ENCODE data around the gene FNDC3B. TPM values are rescaled to one million over a fixed set of nuclear protein-coding genes. Genes with fewer than 3 reads are reported as not detected.

The FNDC3B gene
- total RNA-seq, 2 experiments from 2014 or later = 11.6 to 12.2 TPM

DNA sequence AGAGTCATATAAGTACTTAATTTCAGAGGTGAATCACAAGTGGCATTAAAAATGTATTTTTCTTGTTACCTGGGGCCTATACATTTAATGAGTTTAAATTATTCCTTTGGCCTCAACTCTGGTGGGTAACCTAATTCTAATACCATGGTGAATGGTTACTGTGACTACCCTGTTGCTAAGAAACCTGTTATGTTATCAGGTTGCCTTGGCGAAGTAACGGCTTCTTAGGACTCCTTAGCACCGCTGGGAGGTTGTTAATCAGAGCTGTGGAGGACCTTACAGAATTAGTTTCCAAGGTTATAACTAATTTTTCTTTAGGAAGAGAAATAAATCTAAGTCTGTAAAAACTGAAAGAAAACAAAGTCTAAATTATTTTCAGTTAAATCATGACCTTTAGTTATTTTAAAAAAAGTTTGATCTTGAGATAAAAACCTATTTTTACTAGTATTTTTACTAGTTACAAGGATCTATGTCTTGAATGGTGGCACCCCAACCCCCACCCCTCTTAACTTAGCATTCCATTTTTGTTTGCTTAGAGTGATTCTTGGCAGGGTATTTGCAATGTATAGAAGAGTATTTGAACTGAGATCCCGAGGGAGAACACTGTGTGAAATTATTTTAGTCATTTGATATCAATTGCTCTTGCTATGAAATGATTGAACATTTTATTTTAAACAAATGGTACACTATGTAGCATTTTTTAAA is 155.5 kb downstream of the FNDC3B start:
- no peak overlapping the region for H3K4me3 Mint-ChIP-seq
- H3K36me3 Mint-ChIP-seq = peaks cover 16% of the 10 kb centered on the region
- H3K4me1 Mint-ChIP-seq = peaks cover 10% of the 10 kb centered on the region
- H3K9me3 Mint-ChIP-seq = no peaks in the 10 kb centered on the region
- no peaks in the 10 kb centered on the region for H3K27me3 Mint-ChIP-seq
- no peak overlapping the region for H3K27ac Mint-ChIP-seq
- no peak for DNase-seq

DNA sequence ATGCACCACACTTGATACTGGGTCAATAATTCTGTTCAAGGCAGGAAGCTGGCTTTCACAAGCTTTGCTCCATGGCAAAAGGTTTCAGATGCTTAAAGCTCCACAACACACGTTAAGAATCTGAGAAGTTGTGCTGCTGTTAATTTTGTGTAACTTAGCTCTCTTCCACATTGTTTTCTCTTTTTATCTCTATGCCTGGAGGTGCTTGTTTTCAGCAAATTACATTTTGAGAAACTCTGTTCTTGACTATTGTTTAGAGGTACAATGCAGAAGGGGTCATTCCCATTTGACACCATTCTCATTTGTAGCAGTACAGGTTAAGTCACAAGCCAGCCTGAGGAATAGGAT is 156.0 kb downstream of the FNDC3B start:
- Mint-ChIP-seq H3K4me1 (peaks cover 10% of the 10 kb centered on the region), H3K4me3 (no peak overlapping the region), H3K27me3 (no peaks in the 10 kb centered on the region), H3K27ac (no peak overlapping the region), H3K9me3 (no peaks in the 10 kb centered on the region), H3K36me3 (peaks cover 18% of the 10 kb centered on the region)
- DNase-seq = no peak

DNA sequence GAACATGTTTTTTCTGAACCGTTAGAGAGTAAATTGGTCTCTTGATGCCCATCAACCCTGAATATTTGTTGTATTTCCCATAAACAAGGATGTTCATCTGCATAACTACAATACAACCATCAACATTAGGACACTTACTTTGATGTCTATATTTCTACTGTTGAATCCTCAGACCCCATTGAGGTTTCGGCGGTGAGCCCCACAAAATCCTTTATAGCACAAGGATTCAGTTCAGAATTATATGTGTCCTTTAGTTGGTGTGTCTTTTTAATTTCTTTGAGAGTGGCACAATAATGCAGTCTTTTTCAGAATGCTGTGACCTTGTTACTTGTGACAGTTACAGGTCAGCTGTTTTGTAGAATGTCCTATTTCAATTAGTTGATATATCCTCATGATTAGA is 158.0 kb downstream of the FNDC3B start:
- DNase-seq = no peak
- Mint-ChIP-seq H3K27ac (no peak overlapping the region), H3K4me3 (no peak overlapping the region), H3K36me3 (peaks cover 26% of the 10 kb centered on the region), H3K4me1 (peaks cover 8% of the 10 kb centered on the region), H3K9me3 (no peaks in the 10 kb centered on the region), H3K27me3 (no peaks in the 10 kb centered on the region)

DNA sequence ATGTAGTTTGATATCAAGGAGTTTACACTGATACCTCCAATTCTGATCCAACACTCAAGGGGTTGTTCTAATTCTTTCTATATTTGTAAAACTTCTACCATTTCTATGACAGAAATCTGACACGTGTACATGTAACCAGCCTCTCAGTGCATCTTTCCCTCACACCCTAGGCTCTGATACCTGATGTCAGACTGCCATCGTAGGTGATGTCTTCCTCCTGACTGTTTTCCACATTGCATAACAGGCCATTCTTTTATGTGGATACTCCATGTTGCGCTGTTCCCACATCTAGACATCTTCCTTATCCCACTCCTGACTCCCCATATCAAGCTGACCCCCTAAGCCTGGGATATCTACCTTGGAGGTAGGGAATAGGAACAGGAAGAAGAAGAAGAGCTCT is 159.1 kb downstream of the FNDC3B start:
- peaks cover 2% of the 10 kb centered on the region for H3K9me3 Mint-ChIP-seq
- DNase-seq = no peak
- H3K36me3 Mint-ChIP-seq = peaks cover 34% of the 10 kb centered on the region
- no peak overlapping the region for H3K27ac Mint-ChIP-seq
- H3K27me3 Mint-ChIP-seq = no peaks in the 10 kb centered on the region
- peaks cover 6% of the 10 kb centered on the region for H3K4me1 Mint-ChIP-seq
- no peak overlapping the region for H3K4me3 Mint-ChIP-seq

DNA sequence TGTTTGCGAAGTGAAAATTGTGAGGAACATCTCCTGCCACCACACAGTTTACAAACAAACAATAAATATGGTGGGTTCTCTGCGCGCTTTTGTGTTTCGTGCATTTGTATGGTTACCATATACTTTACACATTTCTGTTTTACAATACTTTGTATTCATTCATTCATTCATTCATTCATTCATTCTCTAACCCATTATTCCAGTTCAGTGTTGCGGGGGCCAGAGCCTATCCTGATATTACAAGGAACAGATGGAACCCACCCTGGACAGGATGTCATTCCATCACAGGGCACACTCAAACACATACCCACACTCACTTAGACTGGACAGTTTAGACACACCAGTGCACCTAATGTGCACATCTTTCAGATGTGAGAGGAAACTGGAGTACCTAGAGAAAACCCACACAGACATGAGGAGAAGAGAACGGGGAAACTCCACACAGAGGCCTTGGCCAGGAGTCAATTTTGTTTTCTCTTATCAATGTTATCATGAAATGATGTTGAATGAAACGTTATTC is 160.5 kb downstream of the FNDC3B start:
- no peak for DNase-seq
- peaks cover 42% of the 10 kb centered on the region for H3K36me3 Mint-ChIP-seq
- H3K27ac Mint-ChIP-seq = no peak overlapping the region
- no peak overlapping the region for H3K4me3 Mint-ChIP-seq
- H3K9me3 Mint-ChIP-seq = peaks cover 11% of the 10 kb centered on the region
- H3K27me3 Mint-ChIP-seq = no peaks in the 10 kb centered on the region
- H3K4me1 Mint-ChIP-seq = peaks cover 1% of the 10 kb centered on the region

DNA sequence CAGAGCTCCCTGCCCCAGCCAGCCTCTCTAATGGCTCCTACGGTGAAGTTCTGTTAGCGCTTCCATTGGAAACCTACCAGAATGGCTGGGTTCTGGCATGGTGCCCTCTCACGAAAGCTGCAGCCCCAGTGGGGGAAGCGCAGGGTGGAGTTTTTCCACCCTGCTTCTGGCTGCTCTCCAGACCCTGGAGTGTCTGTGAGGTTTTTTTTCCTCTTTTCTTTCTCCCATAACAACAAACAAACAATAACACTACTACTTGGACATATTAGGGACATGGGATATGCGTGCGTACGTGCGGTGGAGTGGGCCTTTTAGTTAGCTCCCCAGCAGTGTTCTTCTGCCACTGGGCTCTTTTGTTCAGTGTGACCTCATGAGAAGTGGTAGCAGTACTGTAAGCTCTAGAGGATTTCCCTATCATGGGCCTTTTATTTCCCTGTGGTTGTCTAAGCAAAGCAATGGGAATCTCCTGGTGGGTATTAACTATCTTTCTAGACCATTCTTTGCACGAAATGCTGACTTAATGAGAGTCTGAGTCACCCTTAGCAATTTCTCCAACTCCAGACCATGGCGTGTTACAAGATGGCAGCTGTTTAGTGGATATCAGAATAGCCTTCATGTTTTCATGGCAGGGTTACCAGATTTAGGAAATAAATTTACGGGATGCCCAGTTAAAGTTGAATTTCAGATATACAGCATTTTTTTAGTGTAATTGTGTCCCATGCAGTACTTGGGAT is 161.9 kb downstream of the FNDC3B start:
- H3K27me3 Mint-ChIP-seq = no peaks in the 10 kb centered on the region
- peaks cover 50% of the 10 kb centered on the region for H3K36me3 Mint-ChIP-seq
- no peak overlapping the region for H3K4me3 Mint-ChIP-seq
- peaks cover 16% of the 10 kb centered on the region for H3K9me3 Mint-ChIP-seq
- no peaks in the 10 kb centered on the region for H3K4me1 Mint-ChIP-seq
- no peak overlapping the region for H3K27ac Mint-ChIP-seq
- no peak for DNase-seq

DNA sequence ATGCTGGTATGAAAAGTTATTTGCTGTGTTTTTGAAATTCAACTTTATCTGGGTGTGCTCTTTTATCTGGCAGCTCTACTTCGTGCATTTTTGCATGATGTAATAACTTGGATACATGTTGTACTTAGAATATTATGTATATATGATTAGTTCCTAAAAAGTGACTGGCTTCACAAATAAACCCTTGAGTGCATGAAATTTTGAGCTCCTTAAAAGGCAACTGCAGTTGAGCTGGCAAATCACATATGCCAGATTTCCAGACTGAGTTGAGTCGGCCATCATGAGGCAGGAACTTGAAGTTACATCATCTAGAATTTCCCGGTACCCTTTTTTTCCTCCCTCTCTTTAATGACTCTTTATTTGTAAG is 162.5 kb downstream of the FNDC3B start:
- no peaks in the 10 kb centered on the region for H3K27me3 Mint-ChIP-seq
- no peak overlapping the region for H3K4me3 Mint-ChIP-seq
- no peaks in the 10 kb centered on the region for H3K4me1 Mint-ChIP-seq
- H3K36me3 Mint-ChIP-seq = peaks cover 51% of the 10 kb centered on the region
- peaks cover 17% of the 10 kb centered on the region for H3K9me3 Mint-ChIP-seq
- H3K27ac Mint-ChIP-seq = no peak overlapping the region
- no peak for DNase-seq

DNA sequence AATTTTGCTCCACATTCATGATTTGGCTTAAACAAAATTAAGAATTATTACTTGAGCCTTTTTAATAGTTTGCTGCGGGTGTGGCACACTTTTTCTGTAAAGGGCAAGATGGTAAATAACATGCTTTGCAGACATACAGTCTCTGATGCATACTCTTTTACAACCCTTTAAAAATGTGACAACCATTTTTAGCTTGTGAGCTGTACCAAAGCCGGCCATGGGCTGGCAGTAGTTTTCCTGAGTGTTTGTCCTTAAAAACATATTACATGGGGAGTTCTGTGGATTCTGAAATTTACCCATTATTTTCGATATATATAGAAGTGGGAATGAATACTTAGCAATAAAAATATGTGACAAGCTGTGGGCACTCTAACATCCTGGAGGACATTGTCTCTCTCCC is 163.4 kb downstream of the FNDC3B start:
- Mint-ChIP-seq H3K36me3 (peaks cover 51% of the 10 kb centered on the region), H3K27ac (no peak overlapping the region), H3K4me1 (no peaks in the 10 kb centered on the region), H3K27me3 (no peaks in the 10 kb centered on the region), H3K9me3 (peaks cover 18% of the 10 kb centered on the region), H3K4me3 (no peak overlapping the region)
- no peak for DNase-seq

DNA sequence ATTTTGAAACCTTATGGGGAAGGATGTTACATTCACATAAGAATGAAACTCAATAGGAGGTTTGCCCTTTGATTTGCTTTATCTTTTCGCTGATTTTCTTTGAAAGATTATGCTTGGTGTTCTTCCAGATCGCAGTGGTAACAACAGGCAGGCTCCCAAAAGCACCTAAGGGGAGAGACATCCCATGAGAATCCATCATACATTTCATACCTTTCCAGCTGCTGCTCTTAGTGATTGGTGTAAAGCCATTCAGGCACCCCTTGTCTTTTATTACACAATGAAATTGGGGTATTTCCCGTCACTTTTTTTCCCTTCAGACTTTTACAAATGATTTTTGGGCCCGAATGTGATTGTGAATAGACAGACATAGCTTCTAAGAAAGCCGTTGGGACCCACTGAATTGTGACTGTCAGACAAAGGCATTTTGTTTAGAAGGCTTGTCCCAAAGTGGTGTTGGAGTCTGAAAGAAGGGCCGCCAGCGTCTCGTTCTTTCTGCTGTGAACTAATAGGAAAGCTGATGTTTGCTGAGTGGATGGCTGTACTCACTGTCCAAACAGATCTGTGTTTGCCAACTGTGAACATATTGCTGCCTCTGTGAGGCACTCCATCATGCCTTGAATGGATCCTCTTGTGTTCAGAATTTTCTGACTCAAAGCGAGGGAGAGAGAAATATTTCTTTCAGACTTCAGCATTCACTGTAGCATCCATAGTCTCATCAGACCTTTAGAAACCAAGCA is 164.3 kb downstream of the FNDC3B start:
- no peaks in the 10 kb centered on the region for H3K4me1 Mint-ChIP-seq
- H3K9me3 Mint-ChIP-seq = peaks cover 18% of the 10 kb centered on the region
- H3K4me3 Mint-ChIP-seq = no peak overlapping the region
- H3K27me3 Mint-ChIP-seq = no peaks in the 10 kb centered on the region
- H3K27ac Mint-ChIP-seq = no peak overlapping the region
- H3K36me3 Mint-ChIP-seq = peaks cover 47% of the 10 kb centered on the region
- no peak for DNase-seq

DNA sequence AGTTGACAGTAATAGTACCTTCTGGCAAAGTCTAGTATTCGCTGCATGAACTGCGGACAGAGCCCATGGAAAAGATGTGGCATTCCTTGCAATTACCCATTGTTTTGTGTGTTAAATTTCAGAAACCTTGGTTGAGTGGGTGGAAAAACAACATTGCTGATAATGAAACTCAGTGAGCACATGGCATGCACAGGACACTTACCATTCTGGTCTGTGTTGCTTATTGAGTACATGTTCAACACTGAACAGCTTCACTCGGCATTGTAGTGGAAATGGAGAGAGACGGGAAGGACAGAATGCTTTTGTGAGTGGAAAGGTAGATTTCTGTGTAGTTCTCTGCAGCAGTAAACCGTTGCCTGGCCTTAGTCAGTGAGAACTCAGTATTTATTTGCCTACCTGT is 165.3 kb downstream of the FNDC3B start:
- no peak for DNase-seq
- H3K27me3 Mint-ChIP-seq = no peaks in the 10 kb centered on the region
- H3K36me3 Mint-ChIP-seq = peaks cover 43% of the 10 kb centered on the region
- H3K9me3 Mint-ChIP-seq = peaks cover 18% of the 10 kb centered on the region
- H3K27ac Mint-ChIP-seq = no peak overlapping the region
- H3K4me3 Mint-ChIP-seq = no peak overlapping the region
- H3K4me1 Mint-ChIP-seq = no peaks in the 10 kb centered on the region

DNA sequence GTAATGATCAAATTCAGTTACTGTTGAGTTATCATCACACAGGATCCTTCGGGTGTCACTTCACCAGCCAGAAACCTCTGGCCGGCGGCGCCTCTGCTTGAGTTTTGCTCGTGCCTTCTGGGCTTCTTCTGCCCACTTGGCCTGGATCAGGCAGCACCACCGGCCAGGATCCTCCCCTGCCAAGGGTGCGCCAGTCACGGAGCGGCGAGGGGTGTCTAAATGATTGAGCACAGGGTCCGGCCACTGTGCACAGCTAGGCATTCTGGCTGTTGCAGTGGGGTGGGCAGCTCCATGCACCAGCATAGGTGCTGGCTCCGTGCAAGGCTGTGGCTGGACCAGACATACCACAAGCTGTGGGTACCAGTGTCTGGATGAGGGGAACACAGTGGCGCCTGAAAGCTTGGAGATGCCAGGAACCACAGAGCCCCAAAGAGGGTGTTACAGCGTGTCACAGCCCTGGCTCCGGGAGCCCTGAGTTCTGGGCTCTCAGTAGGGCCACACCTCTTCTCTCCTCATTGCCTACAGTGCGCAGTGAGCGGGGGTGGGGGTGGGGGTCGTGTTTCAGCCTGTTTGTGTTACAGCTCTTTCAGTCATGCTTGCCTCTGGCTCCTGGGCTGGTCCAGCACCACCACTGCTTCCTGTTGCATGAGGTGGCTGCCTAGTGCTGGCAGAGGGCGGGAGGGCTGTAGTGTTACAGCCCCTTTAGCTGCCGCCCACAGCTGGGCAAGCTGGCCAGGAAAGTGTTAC is 169.4 kb downstream of the FNDC3B start:
- Mint-ChIP-seq H3K27ac (no peak overlapping the region), H3K4me1 (peaks cover 4% of the 10 kb centered on the region), H3K4me3 (no peak overlapping the region), H3K9me3 (peaks cover 15% of the 10 kb centered on the region), H3K36me3 (peaks cover 23% of the 10 kb centered on the region), H3K27me3 (no peaks in the 10 kb centered on the region)
- no peak for DNase-seq

DNA sequence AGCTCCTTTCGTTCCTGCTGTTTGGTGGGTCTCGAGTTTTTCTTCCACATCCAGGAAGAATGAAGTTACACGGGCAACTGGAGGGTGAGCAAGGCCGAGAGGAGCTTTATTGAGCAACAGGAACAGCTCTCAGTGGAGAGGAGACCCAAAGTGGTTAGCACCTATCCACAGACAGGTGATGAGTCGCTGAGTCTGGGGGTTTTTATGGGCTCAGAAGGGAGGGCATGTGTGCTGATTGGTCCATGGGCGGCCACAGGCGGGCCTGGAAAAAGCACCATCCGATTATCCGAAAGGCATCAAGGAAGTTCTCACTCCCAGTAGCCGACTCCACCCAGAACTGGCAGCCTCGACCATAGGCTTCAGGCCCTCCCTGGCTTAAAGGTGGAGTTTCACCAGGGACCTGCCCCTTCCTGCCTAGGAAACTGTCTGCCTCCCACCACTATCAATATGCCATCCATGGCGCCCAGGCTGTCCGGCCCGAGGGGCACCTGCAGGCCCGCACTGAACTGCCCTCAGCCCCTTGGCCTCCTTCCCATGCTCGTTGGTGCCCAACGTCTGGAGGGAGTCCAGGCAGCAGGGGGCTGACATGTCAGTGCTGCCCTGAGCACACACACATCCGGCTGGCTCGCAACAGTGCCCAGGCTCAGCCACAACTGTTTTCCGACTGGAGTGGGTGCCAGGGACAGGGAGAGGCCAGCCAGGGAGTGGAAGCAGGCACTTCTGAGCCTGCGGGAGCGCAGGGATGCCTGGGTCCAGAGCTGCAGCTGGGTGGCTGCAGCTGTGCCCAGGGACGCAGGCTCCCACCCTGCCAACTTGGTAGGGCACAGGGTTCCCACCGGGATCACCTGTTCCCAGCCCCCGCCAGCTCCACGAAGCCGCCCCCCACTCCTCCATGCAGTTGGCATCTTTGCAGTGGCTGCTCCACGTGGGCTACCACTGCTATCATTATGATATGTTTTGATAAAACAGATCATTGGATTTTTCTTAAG is 170.2 kb downstream of the FNDC3B start:
- DNase-seq = no peak
- Mint-ChIP-seq H3K27me3 (no peaks in the 10 kb centered on the region), H3K27ac (no peak overlapping the region), H3K4me3 (no peak overlapping the region), H3K36me3 (peaks cover 18% of the 10 kb centered on the region), H3K4me1 (peaks cover 9% of the 10 kb centered on the region), H3K9me3 (peaks cover 9% of the 10 kb centered on the region)

DNA sequence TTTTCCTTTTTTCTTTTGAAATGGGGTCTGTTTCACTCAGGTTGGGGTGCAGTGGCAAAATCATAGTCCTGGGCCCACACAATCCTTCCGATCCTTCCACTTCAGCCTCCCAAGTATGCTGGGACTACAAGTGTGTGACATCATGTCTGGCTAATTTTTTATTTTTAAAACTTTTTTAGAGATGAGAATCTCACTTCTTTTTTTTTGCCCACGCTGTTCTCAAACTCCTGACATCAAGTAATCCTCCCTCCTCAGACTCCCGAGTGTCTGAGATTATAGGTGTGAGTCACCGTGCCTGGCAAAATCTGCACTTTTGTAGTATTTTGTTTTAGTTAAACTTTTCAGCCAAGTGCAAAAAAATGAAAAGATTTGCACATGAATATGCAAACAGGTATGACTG is 171.0 kb downstream of the FNDC3B start:
- no peak overlapping the region for H3K4me3 Mint-ChIP-seq
- H3K4me1 Mint-ChIP-seq = peaks cover 13% of the 10 kb centered on the region
- DNase-seq = no peak
- no peaks in the 10 kb centered on the region for H3K27me3 Mint-ChIP-seq
- peaks cover 5% of the 10 kb centered on the region for H3K9me3 Mint-ChIP-seq
- H3K36me3 Mint-ChIP-seq = peaks cover 18% of the 10 kb centered on the region
- H3K27ac Mint-ChIP-seq = no peak overlapping the region

DNA sequence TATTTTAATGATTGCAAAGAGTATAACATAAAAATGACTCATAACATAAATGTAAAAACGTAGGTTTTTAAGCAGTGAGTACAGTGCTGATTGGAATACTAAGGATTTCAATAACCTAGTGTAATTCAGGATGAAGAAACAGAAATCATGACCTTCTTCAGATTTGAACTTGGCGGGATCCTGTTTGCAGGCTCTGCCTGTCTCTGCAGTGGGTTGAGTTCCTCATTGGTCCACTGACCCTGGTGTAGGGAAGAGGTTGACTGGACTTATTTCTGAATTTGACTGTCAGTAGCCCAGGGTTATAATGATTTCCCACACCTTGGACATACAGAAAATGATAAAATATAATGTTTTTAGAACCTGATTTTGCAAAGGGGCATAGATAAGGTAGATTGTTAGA is 171.7 kb downstream of the FNDC3B start:
- Mint-ChIP-seq H3K4me1 (peaks cover 13% of the 10 kb centered on the region), H3K27me3 (no peaks in the 10 kb centered on the region), H3K4me3 (no peak overlapping the region), H3K27ac (no peak overlapping the region), H3K36me3 (peaks cover 17% of the 10 kb centered on the region), H3K9me3 (peaks cover 3% of the 10 kb centered on the region)
- DNase-seq = no peak
